GM21515 (cell line): ENCODE measurements around the gene ATP9A.
"Not testable (repeated sequence)": the region's sequence is repeated elsewhere in the genome, so short reads cannot be mapped to it uniquely, and the experiment has no call there.

Source experiments
- ATAC-seq: cut with Tn5 transposase; IDR thresholded peaks from one replicate; pipeline ENCODE4 v1.9.1; 2021; ENCODE audit not compliant: unreplicated experiment

The ATP9A gene

GRCh38 chr20:51757226-51757625 is 11.0 kb downstream of the ATP9A start:
- no peak for ATAC-seq

GRCh38 chr20:51756653-51757052 is 11.5 kb downstream of the ATP9A start:
- ATAC-seq, result no peak

GRCh38 chr20:51753220-51753619 is 15.0 kb downstream of the ATP9A start:
- ATAC-seq, result not testable (repeated sequence)

GRCh38 chr20:51752343-51752951 is 15.7 kb downstream of the ATP9A start:
- ATAC-seq, result no peak

- ATAC-seq, result no peak
Measured at GRCh38 chr20:51750770-51751388, 17.3 kb downstream of the ATP9A start.

- ATAC-seq, result no peak
Measured at GRCh38 chr20:51750037-51750769, 18.0 kb downstream of the ATP9A start.

GRCh38 chr20:51749674-51750036 is 18.5 kb downstream of the ATP9A start:
- no peak for ATAC-seq

GRCh38 chr20:51747182-51747911 is 20.8 kb downstream of the ATP9A start:
- no peak for ATAC-seq

- no peak for ATAC-seq
Measured at GRCh38 chr20:51745804-51746203, 22.4 kb downstream of the ATP9A start.

GRCh38 chr20:51740838-51741237 is 27.4 kb downstream of the ATP9A start:
- ATAC-seq, result no peak

GRCh38 chr20:51740308-51740707 is 27.9 kb downstream of the ATP9A start:
- not testable (repeated sequence) for ATAC-seq

GRCh38 chr20:51739722-51740249 is 28.4 kb downstream of the ATP9A start:
- ATAC-seq, result no peak

GRCh38 chr20:51738877-51739447 is 29.2 kb downstream of the ATP9A start:
- ATAC-seq, result no peak

- ATAC-seq, result not testable (repeated sequence)
Measured at GRCh38 chr20:51738261-51738660, 29.9 kb downstream of the ATP9A start.

GRCh38 chr20:51736947-51737346 is 31.2 kb downstream of the ATP9A start:
- no peak for ATAC-seq

GRCh38 chr20:51735728-51736600 is 32.2 kb downstream of the ATP9A start:
- no peak for ATAC-seq

- ATAC-seq, result no peak
Measured at GRCh38 chr20:51734876-51735720, 33.1 kb downstream of the ATP9A start.

- no peak for ATAC-seq
Measured at GRCh38 chr20:51733070-51733469, 35.1 kb downstream of the ATP9A start.

- ATAC-seq, result no peak
Measured at GRCh38 chr20:51732096-51732791, 35.9 kb downstream of the ATP9A start.
